Right cardiac atrium (tissue), 5 donors: ENCODE measurements around the gene IMMP2L. TPM values are rescaled to one million over a fixed set of nuclear protein-coding genes. Genes with fewer than 3 reads are reported as not detected.
"Not testable (repeated sequence)": the region's sequence is repeated elsewhere in the genome, so short reads cannot be mapped to it uniquely, and the experiment has no call there.

Experiments used
- ATAC-seq, 2 donors: fragments of 200-7000 bp; cut with Tn5 transposase; one replicate each; pipeline versions ENCODE4 v1.8.0 to v1.9.1; 2020; ENCODE audit warnings: moderate library complexity in 2 of 2, mild to moderate bottlenecking in 1 of 2
- DNase-seq, 3 donors: peaks; one replicate each; pipeline ENCODE4 v3.0.0-alpha.2; 2020
- H3K27ac ChIP-seq: one replicate; pipeline ENCODE4 v1.5.1; 2013; ENCODE audit warnings: mild to moderate bottlenecking, low read length, control low read depth, moderate library complexity
- H3K27me3 ChIP-seq: one replicate; pipeline ENCODE4 v1.6.1; 2013; ENCODE audit not compliant: control insufficient read depth, insufficient read depth
- H3K4me1 ChIP-seq: one replicate; pipeline ENCODE4 v1.6.1; 2013; ENCODE audit warnings: low read length; ENCODE audit not compliant: control insufficient read depth, insufficient read depth
- H3K4me3 ChIP-seq: one replicate; pipeline ENCODE4 v1.5.1; 2013; ENCODE audit warnings: low read length, control low read depth
- H3K9me3 ChIP-seq: one replicate; pipeline ENCODE4 v1.6.1; 2013; ENCODE audit warnings: low read length; ENCODE audit not compliant: control insufficient read depth
- WGBS: extraction: QIAGEN DNeasy Blood & Tissue Kit; methylation state at CpG from one replicate; pipeline ENCODE4 v1.1.7; 2013; 5-methylcytosine and 5-hydroxymethylcytosine counted together
- intact Hi-C, 4 donors: fragments of 100-400 bp; cut with DNase I; formaldehyde crosslinking; loops; one replicate each; pipeline versions ENCODE4 v1.11.0 to v1.14.0; 2022 to 2023
- polyA plus RNA-seq: library from polyadenylated mRNA; stranded (reverse); fragments of 200-250 nt; gene quantifications from one replicate; pipeline ENCODE4 v1.2.3, GENCODE V29; 2013
- total RNA-seq, 4 donors: library from RNA; stranded (reverse); fragmentation: NEBNext Ultra II Directional; extraction: Animal tissue kit (Norgen Biotek cat#: 25700); gene quantifications; one replicate each; pipeline ENCODE4 v1.2.1, GENCODE V29; 2021
- donor health status: healthy with polysubstance abuse.
- donor health status: DM: no; HTN: yes; CAD: no.
- donor health status: DM: no; HTN: no; CAD: no.
- donor health status: DM: no; HTN: yes; CAD: no; lungs with severe emphysema.
- donor health status: DM: yes; HTN: yes; CAD: no.

IMMP2L gene
- total and polyA plus RNA-seq, 5 donors = 6.6 to 16.2 (median 13.9) TPM

GRCh38 chr7:110944966-110945644 lies 617.2 kb downstream of the IMMP2L start:
- no peaks in the 10 kb centered on the region for H3K27me3 ChIP-seq
- intact Hi-C loops = no loop called here
- WGBS = 86% methylated on average over 9 of the region's 9 CpGs
- H3K9me3 ChIP-seq = no peaks in the 10 kb centered on the region
- H3K4me1 ChIP-seq = peaks cover 3% of the 10 kb centered on the region
- ATAC-seq (no peak), DNase-seq (no peak)
- no peak overlapping the region for H3K4me3 ChIP-seq
- H3K27ac ChIP-seq = no peak overlapping the region

GRCh38 chr7:110944448-110944847 lies 617.8 kb downstream of the IMMP2L start:
- intact Hi-C loops = no loop called here
- Histone ChIP-seq H3K27ac (no peak overlapping the region), H3K9me3 (no peaks in the 10 kb centered on the region), H3K27me3 (no peaks in the 10 kb centered on the region), H3K4me1 (peaks cover 3% of the 10 kb centered on the region), H3K4me3 (no peak overlapping the region)
- DNase-seq (no peak), ATAC-seq (no peak)
- 97% methylated on average over 7 of the region's 7 CpGs for WGBS

GRCh38 chr7:110943701-110944345 lies 618.5 kb downstream of the IMMP2L start:
- ATAC-seq (no peak), DNase-seq (no peak)
- no peaks in the 10 kb centered on the region for H3K9me3 ChIP-seq
- intact Hi-C loops = no loop called here
- WGBS = 50% methylated on average over 4 of the region's 4 CpGs
- H3K27me3 ChIP-seq = no peaks in the 10 kb centered on the region
- peaks cover 1% of the 10 kb centered on the region for H3K4me1 ChIP-seq
- no peak overlapping the region for H3K27ac ChIP-seq
- H3K4me3 ChIP-seq = no peak overlapping the region

- ATAC-seq (no peak), DNase-seq (no peak)
- intact Hi-C loops = no loop called here
- 92% methylated on average over 3 of the region's 3 CpGs for WGBS
- Histone ChIP-seq H3K27me3 (no peaks in the 10 kb centered on the region), H3K27ac (no peak overlapping the region), H3K9me3 (no peaks in the 10 kb centered on the region), H3K4me3 (no peak overlapping the region), H3K4me1 (no peaks in the 10 kb centered on the region)
Measured at GRCh38 chr7:110941385-110941784, 620.9 kb downstream of the IMMP2L start.

GRCh38 chr7:110940756-110941155 lies 621.5 kb downstream of the IMMP2L start:
- Histone ChIP-seq H3K4me1 (no peaks in the 10 kb centered on the region), H3K27ac (no peak overlapping the region), H3K4me3 (no peak overlapping the region), H3K27me3 (no peaks in the 10 kb centered on the region), H3K9me3 (no peaks in the 10 kb centered on the region)
- 96% methylated on average over 1 of the region's 1 CpG for WGBS
- intact Hi-C loops = no loop called here
- DNase-seq = no peak
- no peak for ATAC-seq

- H3K4me1 ChIP-seq = no peaks in the 10 kb centered on the region
- ATAC-seq = no peak
- no peaks in the 10 kb centered on the region for H3K9me3 ChIP-seq
- intact Hi-C loops = no loop called here
- WGBS = 78% methylated on average over 1 of the region's 1 CpG
- H3K27ac ChIP-seq = no peak overlapping the region
- H3K4me3 ChIP-seq = no peak overlapping the region
- no peak for DNase-seq
- no peaks in the 10 kb centered on the region for H3K27me3 ChIP-seq
Measured at GRCh38 chr7:110938165-110938564, 624.1 kb downstream of the IMMP2L start.

GRCh38 chr7:110936665-110937064 lies 625.6 kb downstream of the IMMP2L start:
- H3K9me3 ChIP-seq, H3K27me3 ChIP-seq, H3K4me1 ChIP-seq, DNase-seq, ATAC-seq, intact Hi-C loops, H3K4me3 ChIP-seq, H3K27ac ChIP-seq: not testable (repeated sequence)
- 99% methylated on average over 2 of the region's 2 CpGs for WGBS

- 85% methylated on average over 5 of the region's 5 CpGs for WGBS
- no peak overlapping the region for H3K27ac ChIP-seq
- ATAC-seq = no peak
Measured at GRCh38 chr7:110929480-110930249, 632.6 kb downstream of the IMMP2L start.

GRCh38 chr7:110922906-110923305 lies 639.4 kb downstream of the IMMP2L start:
- 90% methylated on average over 3 of the region's 3 CpGs for WGBS
- intact Hi-C loops = no loop called here
- DNase-seq (no peak), ATAC-seq (no peak)
- H3K27me3 ChIP-seq = no peaks in the 10 kb centered on the region
- no peak overlapping the region for H3K27ac ChIP-seq
- no peaks in the 10 kb centered on the region for H3K4me1 ChIP-seq
- no peaks in the 10 kb centered on the region for H3K9me3 ChIP-seq
- H3K4me3 ChIP-seq = no peak overlapping the region

More at GRCh38 chr7:110929480-110930249, 632.6 kb downstream of the IMMP2L start:
- no peaks in the 10 kb centered on the region for H3K9me3 ChIP-seq
- H3K4me3 ChIP-seq = no peak overlapping the region
- no peak for DNase-seq
- intact Hi-C loops = no loop called here
- H3K4me1 ChIP-seq = no peaks in the 10 kb centered on the region
- no peaks in the 10 kb centered on the region for H3K27me3 ChIP-seq

- H3K4me3 ChIP-seq = no peak overlapping the region
- DNase-seq (no peak), ATAC-seq (peak in 1 of 2 donors; percentile 63)
- no peaks in the 10 kb centered on the region for H3K9me3 ChIP-seq
- H3K27ac ChIP-seq = no peak overlapping the region
- H3K4me1 ChIP-seq = no peaks in the 10 kb centered on the region
- intact Hi-C loops = no loop called here
- no peaks in the 10 kb centered on the region for H3K27me3 ChIP-seq
Measured at GRCh38 chr7:110921595-110922151, 640.6 kb downstream of the IMMP2L start.

GRCh38 chr7:110918949-110919548 lies 643.2 kb downstream of the IMMP2L start:
- Histone ChIP-seq H3K4me1 (no peaks in the 10 kb centered on the region), H3K9me3 (no peaks in the 10 kb centered on the region)
- over 99% methylated on average over 2 of the region's 2 CpGs for WGBS

More at GRCh38 chr7:110918949-110919548, 643.2 kb downstream of the IMMP2L start:
- intact Hi-C loops = no loop called here
- no peak for ATAC-seq
- Histone ChIP-seq H3K4me3 (no peak overlapping the region), H3K27ac (no peak overlapping the region), H3K27me3 (no peaks in the 10 kb centered on the region)
- no peak for DNase-seq
